Measurements from ENCODE around the gene THAP7.
A peak's percentile ranks its signal among the peaks of the same experiment; 100 is the strongest.

The THAP7 gene

DNA sequence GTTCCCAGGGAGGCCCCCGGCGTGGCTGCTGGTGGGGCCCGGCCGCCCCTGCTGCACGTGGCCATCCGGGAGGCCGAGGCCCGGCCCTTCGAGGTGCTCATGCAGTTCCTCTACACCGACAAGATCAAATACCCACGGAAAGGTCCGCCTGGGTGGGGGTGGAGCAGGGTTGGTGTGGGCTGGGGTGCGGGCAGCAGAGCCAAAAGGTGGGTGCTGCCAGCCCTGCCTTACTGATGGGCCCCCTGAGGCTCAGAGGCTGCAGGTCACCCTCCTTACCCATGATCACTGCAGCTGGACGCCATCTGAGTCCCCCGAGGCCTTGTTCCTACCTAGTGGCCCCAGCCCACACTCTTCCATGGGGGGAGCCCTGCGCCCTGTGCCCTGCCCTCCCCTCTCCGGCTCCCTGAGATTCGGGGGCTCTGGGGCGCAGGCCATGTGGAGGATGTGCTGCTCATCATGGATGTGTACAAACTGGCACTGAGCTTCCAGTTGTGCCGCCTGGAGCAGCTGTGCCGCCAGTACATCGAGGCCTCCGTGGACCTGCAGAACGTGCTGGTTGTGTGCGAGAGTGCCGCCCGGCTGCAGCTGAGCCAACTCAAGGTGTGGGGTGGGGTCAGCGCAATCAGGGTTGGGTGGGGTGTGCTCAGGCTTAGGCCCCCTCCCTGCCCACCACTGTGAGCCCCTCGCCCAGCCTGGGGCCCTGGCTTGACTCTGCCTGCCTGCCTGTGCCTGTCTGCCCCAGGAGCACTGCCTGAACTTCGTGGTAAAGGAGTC, 7.6 kb downstream of the THAP7 start:
- DNase-seq (ENCODE audit: low spot score) (no peak), FAIRE-seq (no peak)

GRCh38 chr22:20993304-20994127, 8.4 kb downstream of the THAP7 start:
- DNase-seq (ENCODE audit: low spot score), result no peak
- no peak for FAIRE-seq

- DNase-seq (ENCODE audit: low spot score) (no peak), FAIRE-seq (no peak)
Measured at GRCh38 chr22:20992456-20993303, 9.2 kb downstream of the THAP7 start.

DNA sequence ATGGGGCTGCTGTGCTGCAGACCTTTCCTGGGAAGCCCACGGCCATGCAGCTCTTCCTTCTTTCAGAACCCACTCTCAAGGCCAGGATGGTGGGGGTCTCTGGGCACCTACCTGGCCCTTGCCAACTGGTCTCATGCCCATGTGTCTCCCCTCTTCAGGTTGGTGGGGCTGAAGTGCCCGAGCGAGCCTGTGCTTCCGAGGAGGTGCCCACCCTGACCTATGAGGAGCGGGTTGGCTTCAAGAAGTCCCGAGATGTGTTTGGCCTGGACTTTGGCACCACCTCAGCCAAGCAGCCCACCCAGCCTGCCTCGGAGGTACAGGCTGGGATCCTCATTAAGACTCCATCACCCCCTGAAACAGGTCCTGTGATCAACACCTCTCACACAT, 9.9 kb downstream of the THAP7 start:
- FAIRE-seq (peak; percentile 13), DNase-seq (ENCODE audit: low spot score) (no peak)

GRCh38 chr22:20991252-20992055, 10.5 kb downstream of the THAP7 start:
- DNase-seq (ENCODE audit: low spot score) (no peak), FAIRE-seq (no peak)

DNA sequence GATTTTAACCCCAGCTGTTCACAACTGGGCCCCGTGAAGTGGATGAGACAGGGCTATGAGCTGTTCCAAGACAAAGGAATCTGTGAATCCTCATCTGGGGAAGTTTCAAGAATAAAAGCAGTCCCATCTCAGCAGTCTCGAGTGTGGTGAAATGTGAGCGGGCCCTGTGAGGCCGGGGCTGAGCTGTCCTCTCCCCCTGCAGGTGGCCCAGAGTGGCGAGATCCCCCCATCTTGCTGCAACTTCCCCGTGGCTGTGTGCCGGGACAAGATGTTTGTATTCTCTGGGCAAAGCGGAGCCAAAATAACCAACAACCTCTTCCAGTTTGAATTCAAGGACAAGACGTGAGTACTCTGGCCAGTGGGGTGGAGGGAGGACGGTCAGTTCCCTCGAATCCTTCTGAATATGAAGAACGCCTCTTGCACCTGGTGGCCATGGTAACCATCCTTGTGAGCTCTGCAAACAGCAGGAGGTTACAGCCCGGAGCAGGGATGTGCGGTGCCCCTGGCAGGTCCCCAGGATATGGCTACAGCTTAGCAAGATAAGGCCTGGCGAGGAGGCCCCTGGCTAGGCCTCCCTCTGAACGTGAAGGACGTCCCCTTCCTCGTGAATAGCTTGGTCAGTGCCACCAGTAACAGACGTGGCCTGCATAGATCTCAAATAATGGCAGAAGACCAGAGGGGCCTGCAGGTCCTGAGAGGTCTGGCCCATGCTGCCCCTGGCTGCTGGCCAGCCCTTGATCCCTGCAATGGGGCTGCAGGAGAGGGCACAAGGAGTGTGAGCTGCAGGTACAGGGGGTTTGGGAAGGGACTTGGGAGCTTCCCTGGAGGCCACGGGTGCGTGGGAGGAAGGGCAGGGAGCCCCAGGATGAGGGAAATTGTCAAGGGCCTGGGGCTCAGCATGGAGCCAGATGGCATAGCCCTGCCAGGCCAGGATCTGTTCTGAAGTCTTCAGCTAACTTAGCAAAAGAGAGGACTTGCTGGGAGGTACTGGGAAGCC, 11.4 kb downstream of the THAP7 start:
- FAIRE-seq (no peak), DNase-seq (ENCODE audit: low spot score) (no peak)

DNA sequence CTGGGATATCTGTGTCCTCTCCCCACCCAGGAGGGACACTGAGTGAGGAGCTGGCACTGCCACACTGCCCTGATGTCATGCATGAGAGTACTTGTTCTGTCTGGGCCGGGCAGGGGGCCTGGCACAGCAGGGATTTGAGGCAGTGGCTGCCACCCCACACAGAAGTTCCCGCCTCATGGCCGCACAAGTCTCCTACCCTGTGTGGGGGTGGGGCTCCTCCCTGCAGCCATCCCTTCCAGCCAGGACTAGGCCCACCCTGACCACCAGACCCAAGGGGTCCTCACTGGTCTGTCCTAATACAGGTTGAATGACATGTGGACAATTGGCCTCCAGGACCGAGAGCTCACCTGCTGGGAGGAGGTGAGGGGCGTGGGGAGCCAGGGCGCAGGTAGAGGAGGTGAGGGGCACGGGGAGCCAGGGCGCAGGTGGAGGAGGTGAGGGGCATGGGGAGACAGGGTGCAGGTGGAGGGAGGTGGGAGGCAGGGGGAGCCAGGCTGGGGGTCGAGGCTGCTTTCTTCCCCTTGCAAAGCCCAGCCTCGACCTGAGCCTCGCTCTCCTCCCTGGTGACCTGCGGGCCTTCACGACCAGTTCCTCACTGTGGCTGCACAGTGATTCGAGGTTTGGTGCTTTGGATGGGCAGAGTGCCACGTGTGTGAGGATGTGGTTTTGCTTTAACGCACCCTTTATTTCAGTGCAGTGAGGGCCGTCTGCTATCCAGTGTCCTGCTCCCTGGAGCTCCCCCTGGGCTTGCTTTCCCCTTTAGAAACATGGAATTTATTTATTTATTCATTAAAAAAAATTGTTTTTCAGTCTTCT, 12.4 kb downstream of the THAP7 start:
- peak; percentile 52 for FAIRE-seq
- DNase-seq (ENCODE audit: low spot score), result no peak

- DNase-seq (ENCODE audit: low spot score) (no peak), FAIRE-seq (peak; percentile 76)
Measured at GRCh38 chr22:20988573-20989322, 13.2 kb downstream of the THAP7 start.

DNA sequence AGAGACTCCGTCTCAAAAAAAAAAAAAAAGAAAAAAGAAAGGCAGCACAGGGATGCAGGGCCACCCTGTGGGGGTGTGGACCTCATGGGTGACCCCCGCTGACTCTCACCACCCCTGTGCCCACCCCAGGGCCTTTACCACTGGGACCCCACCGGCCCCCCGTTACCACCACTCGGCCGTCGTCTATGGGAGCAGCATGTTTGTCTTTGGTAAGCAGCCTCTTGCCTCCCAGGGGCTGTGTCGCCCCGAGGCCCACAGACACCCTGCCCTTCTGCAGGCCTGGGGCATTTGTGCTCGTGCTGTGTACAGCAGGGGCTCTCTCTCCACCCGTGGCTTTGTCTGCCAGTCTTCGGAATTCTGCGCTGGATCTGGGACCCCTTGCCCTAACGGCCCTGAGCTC, 14.5 kb downstream of the THAP7 start:
- FAIRE-seq (peak; percentile 35), DNase-seq (ENCODE audit: low spot score) (no peak)

GRCh38 chr22:20986365-20986764, 15.6 kb downstream of the THAP7 start:
- DNase-seq (ENCODE audit: low spot score) (no peak), FAIRE-seq (no peak)

- FAIRE-seq (no peak), DNase-seq (ENCODE audit: low spot score) (no peak)
Measured at GRCh38 chr22:20985720-20986119, 16.2 kb downstream of the THAP7 start.

- FAIRE-seq (no peak), DNase-seq (ENCODE audit: low spot score) (no peak)
Measured at GRCh38 chr22:20983081-20983771, 18.7 kb downstream of the THAP7 start.

DNA sequence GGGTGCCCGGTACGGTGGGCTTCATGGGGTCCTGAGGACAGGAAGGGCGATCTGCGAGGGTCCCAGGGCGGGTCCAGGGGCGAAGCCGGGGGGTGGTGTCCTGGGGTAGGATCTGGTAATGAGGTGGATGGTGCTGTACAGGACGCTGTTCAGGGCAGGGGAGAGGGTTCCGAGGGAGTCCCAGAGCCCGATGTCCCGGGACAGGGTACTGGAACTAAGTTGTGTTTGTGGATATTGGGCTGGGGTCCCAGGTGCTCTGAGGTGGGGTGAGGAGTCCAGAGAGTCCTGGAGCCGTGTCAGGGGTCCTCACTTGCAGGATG, 19.4 kb downstream of the THAP7 start:
- FAIRE-seq, result no peak
- no peak for DNase-seq (ENCODE audit: low spot score)

DNA sequence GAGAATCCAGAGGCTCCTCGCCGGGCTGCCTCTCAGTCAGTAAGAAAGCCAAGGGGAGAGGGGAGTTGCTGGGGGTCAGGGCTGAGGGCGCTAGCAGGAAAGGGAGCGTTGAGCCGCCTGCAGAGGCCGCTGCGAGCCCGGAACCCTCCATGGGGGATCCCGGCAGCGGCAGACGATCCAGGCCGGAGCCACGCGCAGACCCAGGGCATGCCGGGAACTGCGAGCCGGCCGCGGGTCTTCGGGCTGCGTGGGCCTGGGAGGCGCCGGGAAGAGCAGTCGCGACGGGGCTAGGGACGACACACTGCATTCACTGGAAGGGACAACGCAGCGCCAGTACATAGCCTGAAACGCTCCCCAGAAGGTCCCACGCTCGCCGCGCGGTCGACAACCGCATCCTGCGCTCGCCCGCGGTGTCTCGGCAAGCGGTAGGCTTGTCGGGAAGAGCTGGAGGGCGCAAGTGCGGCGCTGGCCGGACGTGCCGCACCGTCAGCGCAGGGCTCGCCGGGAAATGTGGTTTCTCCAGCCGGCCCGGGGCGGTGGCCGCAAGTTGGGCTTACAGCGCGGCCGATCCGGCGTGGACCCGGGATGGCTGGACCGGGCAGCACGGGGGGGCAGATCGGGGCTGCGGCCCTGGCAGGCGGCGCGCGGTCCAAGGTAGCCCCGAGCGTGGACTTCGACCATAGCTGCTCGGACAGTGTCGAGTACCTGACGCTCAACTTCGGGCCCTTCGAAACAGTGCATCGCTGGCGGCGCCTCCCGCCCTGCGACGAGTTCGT, 19.9 kb downstream of the THAP7 start, which contains the start of gene LZTR1:
LZTR1 (plus strand) TSS at position 511 of the 776 bp plus-strand sequence; CDS start at position 586, 75 bp downstream.
- FAIRE-seq (peak; percentile 98), DNase-seq (ENCODE audit: low spot score) (peak; percentile 96)

DNA sequence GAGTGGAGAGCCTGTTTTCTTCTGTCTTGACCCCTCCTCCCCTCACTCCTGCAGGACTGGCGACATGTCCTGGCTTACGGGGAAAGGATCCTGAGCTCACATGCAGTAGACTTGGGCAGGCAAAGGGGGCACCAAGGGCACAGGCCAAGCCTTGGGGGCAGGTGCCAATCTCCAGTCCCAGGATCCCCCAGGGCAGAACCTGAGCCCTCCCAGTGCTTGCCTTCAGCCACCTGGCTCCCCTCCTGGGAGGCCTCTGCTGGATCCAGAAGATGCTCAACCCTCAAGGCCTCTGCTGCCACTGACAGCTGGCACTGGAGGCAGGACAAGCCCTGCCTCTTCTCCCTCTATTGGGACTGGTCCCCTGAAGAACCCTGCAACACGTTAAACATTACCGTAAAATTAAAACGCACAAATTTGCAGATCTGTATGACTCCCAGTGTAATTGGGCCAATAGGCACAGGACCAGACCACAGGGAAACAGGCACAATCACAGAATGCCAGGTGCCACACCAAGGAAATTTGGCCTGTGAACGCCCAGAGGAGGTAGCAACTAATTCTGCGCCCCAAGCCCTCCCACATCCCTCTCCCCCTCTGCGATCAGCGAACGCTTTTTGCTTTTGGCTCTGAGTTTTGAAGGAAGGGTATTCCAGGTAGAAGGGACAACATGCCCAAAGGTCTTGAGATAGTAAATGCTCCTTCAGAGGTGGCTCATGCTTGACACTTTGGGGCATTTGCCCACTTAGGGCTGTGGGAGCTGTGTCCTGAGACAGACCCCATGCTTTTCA, 20.8 kb downstream of the THAP7 start:
- DNase-seq (ENCODE audit: low spot score) (no peak), FAIRE-seq (no peak)

- FAIRE-seq (no peak), DNase-seq (ENCODE audit: low spot score) (no peak)
Measured at GRCh38 chr22:20980523-20980922, 21.4 kb downstream of the THAP7 start.

Data from urothelium cell line (cell line).